Ramos (cell line): Measurements from ENCODE around the gene GPC2.

Experiments used
- in situ Hi-C: fragments of 300-500 bp; cut with MboI; formaldehyde crosslinking; loops from one replicate; pipeline ENCODE4 v1.14.3; 2022; ENCODE audit warnings: low sequenced_read_pairs; ENCODE audit not compliant: unreplicated experiment

Gene GPC2

GRCh38 chr7:100173806-100174495 lies 3.2 kb downstream of the GPC2 start:
- in situ Hi-C loops = no loop called here

- in situ Hi-C loops = no loop called here
These were observed 5.3 kb downstream of the GPC2 start for GRCh38 chr7:100171840-100172239.

GRCh38 chr7:100171087-100171681 lies 6.0 kb downstream of the GPC2 start:
- in situ Hi-C loops = no loop called here

- in situ Hi-C loops = no loop called here
These were observed 6.9 kb downstream of the GPC2 start for GRCh38 chr7:100170101-100170897.

- in situ Hi-C loops = no loop called here
These were observed 7.9 kb downstream of the GPC2 start for GRCh38 chr7:100169147-100169850.

GRCh38 chr7:100167912-100168323 lies 9.3 kb downstream of the GPC2 start:
- in situ Hi-C loops = no loop called here

GRCh38 chr7:100166970-100167911 lies 9.9 kb downstream of the GPC2 start:
- in situ Hi-C loops = no loop called here

GRCh38 chr7:100166317-100166940 lies 10.8 kb downstream of the GPC2 start:
- in situ Hi-C loops = no loop called here

- in situ Hi-C loops = no loop called here
These were observed 13.3 kb downstream of the GPC2 start for GRCh38 chr7:100163871-100164270.

- in situ Hi-C loops = no loop called here
These were observed 14.1 kb downstream of the GPC2 start for GRCh38 chr7:100163006-100163531.

- in situ Hi-C loops = no loop called here
These were observed 17.1 kb downstream of the GPC2 start for GRCh38 chr7:100160067-100160466.

- in situ Hi-C loops = no loop called here
These were observed 18.0 kb downstream of the GPC2 start for GRCh38 chr7:100159099-100159623.

- in situ Hi-C loops = no loop called here
These were observed 18.7 kb downstream of the GPC2 start, which contains the start of gene TRAPPC14 for GRCh38 chr7:100158229-100159098. Gene TRAPPC14 (minus strand): TSS chr7:100158723. CDS start chr7:100158499, 224 bp downstream.

- in situ Hi-C loops = no loop called here
These were observed 19.6 kb downstream of the GPC2 start for GRCh38 chr7:100157334-100158228.

GRCh38 chr7:100157069-100157333 lies 20.2 kb downstream of the GPC2 start:
- in situ Hi-C loops = no loop called here

GRCh38 chr7:100156331-100157068 lies 20.7 kb downstream of the GPC2 start:
- in situ Hi-C loops = no loop called here
